Lower lobe of right lung (tissue), 2 donors: ENCODE measurements around the gene SNAPC4. TPM values are rescaled to one million over a fixed set of nuclear protein-coding genes. Genes with fewer than 3 reads are reported as not detected.

Experiments used
- ATAC-seq, 2 donors: fragments of 200-7000 bp; cut with Tn5 transposase; one replicate each; pipeline ENCODE4 v1.9.1; 2020 to 2022; ENCODE audit warnings: mild to moderate bottlenecking in 2 of 2, moderate library complexity in 2 of 2
- DNase-seq: peaks from one replicate; pipeline ENCODE4 v3.0.0-alpha.2; 2020
- H3K27ac ChIP-seq: fragments of 200-600 bp; one replicate; pipeline ENCODE4 v1.8.0; 2022
- H3K27me3 ChIP-seq: fragments of 200-600 bp; one replicate; pipeline ENCODE4 v1.8.0; 2022; ENCODE audit warnings: low read depth
- H3K36me3 ChIP-seq: fragments of 200-600 bp; one replicate; pipeline ENCODE4 v1.8.0; 2022; ENCODE audit warnings: mild to moderate bottlenecking
- H3K4me1 ChIP-seq: fragments of 200-600 bp; one replicate; pipeline ENCODE4 v1.8.0; 2022
- H3K4me3 ChIP-seq: fragments of 200-600 bp; one replicate; pipeline ENCODE4 v1.8.0; 2022; ENCODE audit warnings: mild to moderate bottlenecking
- H3K9me3 ChIP-seq: fragments of 200-600 bp; one replicate; pipeline ENCODE4 v1.8.0; 2022
- CTCF ChIP-seq: fragments of 200-600 bp; IDR thresholded peaks from one replicate; pipeline ENCODE4 v1.8.0; 2022; ENCODE audit warnings: antibody characterized with exemption, mild to moderate bottlenecking
- intact Hi-C: fragments of 100-400 bp; cut with DNase I; formaldehyde crosslinking; loops from one replicate; pipeline ENCODE4 v1.11.0; 2022
- total RNA-seq: library from RNA; stranded (reverse); fragmentation: NEBNext Ultra II Directional; extraction: Animal tissue kit (Norgen Biotek cat#: 25700); gene quantifications from one replicate; pipeline ENCODE4 v1.2.1, GENCODE V29; 2021
- donor health status: DM: no; HTN: yes; CAD: no; lungs with severe emphysema.

The SNAPC4 gene
- total RNA-seq, 1 donor from 2014 or later = 7.4 TPM

GRCh38 chr9:136444102-136444501 lies 44.1 kb upstream of the SNAPC4 start:
- peaks cover 6% of the 10 kb centered on the region for H3K4me1 ChIP-seq
- intact Hi-C loops = no loop called here
- TF ChIP-seq CTCF = no peak
- ATAC-seq (no peak), DNase-seq (no peak)
- H3K4me3 ChIP-seq = no peak overlapping the region
- no peak overlapping the region for H3K27ac ChIP-seq
- no peaks in the 10 kb centered on the region for H3K27me3 ChIP-seq
- peaks cover 84% of the 10 kb centered on the region for H3K36me3 ChIP-seq
- H3K9me3 ChIP-seq = no peaks in the 10 kb centered on the region

GRCh38 chr9:136443687-136444086 lies 43.7 kb upstream of the SNAPC4 start:
- DNase-seq (no peak), ATAC-seq (no peak)
- intact Hi-C loops = no loop called here
- no peak overlapping the region for H3K27ac ChIP-seq
- no peak overlapping the region for H3K4me3 ChIP-seq
- H3K36me3 ChIP-seq = peaks cover 80% of the 10 kb centered on the region
- no peaks in the 10 kb centered on the region for H3K27me3 ChIP-seq
- TF ChIP-seq CTCF = no peak
- H3K4me1 ChIP-seq = peaks cover 6% of the 10 kb centered on the region
- H3K9me3 ChIP-seq = no peaks in the 10 kb centered on the region

GRCh38 chr9:136443087-136443486 lies 43.1 kb upstream of the SNAPC4 start:
- intact Hi-C loops = no loop called here
- H3K27me3 ChIP-seq = no peaks in the 10 kb centered on the region
- no peak for TF ChIP-seq CTCF
- peaks cover 78% of the 10 kb centered on the region for H3K36me3 ChIP-seq
- H3K9me3 ChIP-seq = no peaks in the 10 kb centered on the region
- no peak for ATAC-seq
- no peak overlapping the region for H3K27ac ChIP-seq
- no peak for DNase-seq
- H3K4me1 ChIP-seq = peaks cover 12% of the 10 kb centered on the region
- no peak overlapping the region for H3K4me3 ChIP-seq

GRCh38 chr9:136442265-136442664 lies 42.3 kb upstream of the SNAPC4 start:
- intact Hi-C loops = no loop called here
- no peak for ATAC-seq
- no peak for DNase-seq
- no peak for TF ChIP-seq CTCF
- Histone ChIP-seq H3K9me3 (no peaks in the 10 kb centered on the region), H3K4me3 (no peak overlapping the region), H3K4me1 (peaks cover 20% of the 10 kb centered on the region), H3K36me3 (peaks cover 70% of the 10 kb centered on the region), H3K27ac (no peak overlapping the region), H3K27me3 (no peaks in the 10 kb centered on the region)

GRCh38 chr9:136441681-136442245 lies 41.8 kb upstream of the SNAPC4 start:
- Histone ChIP-seq H3K4me3 (no peak overlapping the region), H3K27me3 (no peaks in the 10 kb centered on the region), H3K36me3 (peaks cover 65% of the 10 kb centered on the region), H3K27ac (no peak overlapping the region), H3K4me1 (peaks cover 25% of the 10 kb centered on the region), H3K9me3 (no peaks in the 10 kb centered on the region)
- intact Hi-C loops = no loop called here
- ATAC-seq = no peak
- DNase-seq = no peak
- no peak for TF ChIP-seq CTCF
